PFSK-1 (cell line): Measurements from ENCODE around the gene POLR1D.

Experiments used
- POLR2AphosphoS5 ChIP-seq: IDR thresholded peaks from 2 replicates; pipeline ENCODE4 v1.6.1; 2012; ENCODE audit warnings: low read depth, mild to moderate bottlenecking, control low read depth, low read length, moderate library complexity
- SIN3A ChIP-seq: IDR thresholded peaks from 2 replicates; pipeline ENCODE4 v1.6.1; 2012; ENCODE audit warnings: mild to moderate bottlenecking, low read length, moderate library complexity, borderline replicate concordance; ENCODE audit not compliant: insufficient read depth

DNA sequence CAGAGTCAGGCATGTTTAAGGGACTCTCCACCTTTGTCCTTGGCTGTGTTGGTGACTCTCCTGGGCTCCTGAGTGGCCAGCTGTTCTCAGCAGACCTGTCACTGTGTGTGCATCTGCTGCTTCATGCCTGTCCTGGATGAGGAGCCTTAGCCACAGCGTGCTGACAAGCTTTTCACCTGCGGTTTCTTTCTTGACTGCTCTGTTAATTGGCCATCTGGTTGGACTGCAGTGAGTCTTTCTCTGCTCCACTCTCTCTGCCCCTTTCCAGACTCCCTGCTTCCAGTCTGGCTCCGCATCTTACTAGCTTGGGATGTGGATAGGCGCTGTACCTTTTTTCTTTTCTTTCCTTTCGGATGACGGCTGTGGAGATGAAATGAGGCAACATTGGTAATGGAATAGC lies 38.8 kb downstream of the POLR1D start:
- TF ChIP-seq POLR2AphosphoS5 (no peak), SIN3A (no peak)
